Astrocyte (in vitro differentiated cells and primary cell): ENCODE data around the gene VPS13D. TPM values are rescaled to one million over a fixed set of nuclear protein-coding genes. Genes with fewer than 3 reads are reported as not detected.
A peak's percentile ranks its signal among the peaks of the same experiment; 100 is the strongest.

Experiments used
- DNase-seq: peaks from one replicate; pipeline ENCODE4 v3.0.0-alpha.2; 2010; ENCODE audit warnings: low read depth
- FAIRE-seq: peaks from 2 replicates; lab custom pipeline; 2011; peaks lifted over from hg19 to GRCh38; lab: Jason Lieb, UNC
- H2AFZ ChIP-seq: 2 replicates; pipeline ENCODE4 v1.6.0; 2012; ENCODE audit warnings: low read depth, low read length, inconsistent platforms
- H3K27ac ChIP-seq: 2 replicates; pipeline ENCODE4 v1.5.1; 2011; ENCODE audit warnings: low read depth, low read length, inconsistent platforms
- H3K27me3 ChIP-seq: 2 replicates; pipeline ENCODE4 v1.6.0; 2011; ENCODE audit warnings: low read length, inconsistent platforms; ENCODE audit not compliant: insufficient read depth
- H3K36me3 ChIP-seq: 2 replicates; pipeline ENCODE4 v1.5.1; 2011; ENCODE audit warnings: low read length, inconsistent platforms; ENCODE audit not compliant: insufficient read depth
- H3K4me1 ChIP-seq: 2 replicates; pipeline ENCODE4 v1.5.1; 2011; ENCODE audit warnings: low read length, inconsistent platforms; ENCODE audit not compliant: insufficient read depth
- H3K4me2 ChIP-seq: 2 replicates; pipeline ENCODE4 v1.6.0; 2012; ENCODE audit warnings: low read length, inconsistent platforms
- H3K4me3 ChIP-seq: 2 replicates; pipeline ENCODE4 v1.5.1; 2011; ENCODE audit warnings: low read depth, mild to moderate bottlenecking, low read length, inconsistent platforms; ENCODE audit not compliant: insufficient read depth
- H3K79me2 ChIP-seq: 2 replicates; pipeline ENCODE4 v1.6.0; 2012; ENCODE audit warnings: mild to moderate bottlenecking, low read length, inconsistent platforms; ENCODE audit not compliant: insufficient read depth
- H3K9ac ChIP-seq: 2 replicates; pipeline ENCODE4 v1.6.0; 2012; ENCODE audit warnings: mild to moderate bottlenecking, low read length, inconsistent platforms
- H3K9me3 ChIP-seq: 2 replicates; pipeline ENCODE4 v1.5.1; 2012; ENCODE audit warnings: low read depth, mild to moderate bottlenecking, low read length, inconsistent platforms; ENCODE audit not compliant: insufficient read depth
- H4K20me1 ChIP-seq: 2 replicates; pipeline ENCODE4 v1.6.0; 2012; ENCODE audit warnings: low read length, inconsistent platforms; ENCODE audit not compliant: insufficient read depth
- H3K27ac Mint-ChIP-seq: one replicate; pipeline ENCODE4 v1.8.0; 2021; ENCODE audit warnings: mild to moderate bottlenecking, mixed read lengths; ENCODE audit not compliant: unreplicated experiment
- H3K27me3 Mint-ChIP-seq: one replicate; pipeline ENCODE4 v1.8.0; 2021; ENCODE audit warnings: low read depth, mixed read lengths; ENCODE audit not compliant: unreplicated experiment
- H3K36me3 Mint-ChIP-seq: one replicate; pipeline ENCODE4 v1.8.0; 2021; ENCODE audit warnings: low read depth, mixed read lengths; ENCODE audit not compliant: unreplicated experiment
- H3K4me1 Mint-ChIP-seq: one replicate; pipeline ENCODE4 v1.8.0; 2021; ENCODE audit warnings: low read depth, mixed read lengths; ENCODE audit not compliant: unreplicated experiment
- H3K4me3 Mint-ChIP-seq: one replicate; pipeline ENCODE4 v1.8.0; 2021; ENCODE audit warnings: mild to moderate bottlenecking, moderate library complexity, mixed read lengths; ENCODE audit not compliant: unreplicated experiment
- H3K9me3 Mint-ChIP-seq: one replicate; pipeline ENCODE4 v1.8.0; 2021; ENCODE audit warnings: mild to moderate bottlenecking, mixed read lengths; ENCODE audit not compliant: unreplicated experiment
- EZH2 ChIP-seq: IDR thresholded peaks from 2 replicates; pipeline ENCODE4 v1.6.1; 2012; ENCODE audit warnings: mild to moderate bottlenecking, low read length, inconsistent platforms; ENCODE audit not compliant: insufficient read depth
- total RNA-seq: library from RNA; stranded (reverse); gene quantifications from 2 replicates; pipeline ENCODE4 v1.2.1, GENCODE V29; 2021
- TF ChIP-seq, protein P1 (sequence below): IDR thresholded peaks from 2 replicates; pipeline ENCODE4 v1.5.1; 2011; ENCODE audit warnings: low read depth, mild to moderate bottlenecking, inconsistent platforms, low read length, moderate library complexity; ENCODE audit not compliant: insufficient read depth

VPS13D gene
- total RNA-seq, 1 donor from 2014 or later, result 25.9 TPM

- Mint-ChIP-seq H3K9me3 (peaks cover 2% of the 10 kb centered on the region), H3K4me3 (no peak overlapping the region), H3K4me1 (no peaks in the 10 kb centered on the region), H3K27me3 (no peaks in the 10 kb centered on the region), H3K36me3 (peaks cover 18% of the 10 kb centered on the region), H3K27ac (no peak overlapping the region)
- no peak overlapping the region for H3K27ac ChIP-seq
- no peaks in the 10 kb centered on the region for H4K20me1 ChIP-seq
- H3K9ac ChIP-seq, result no peak overlapping the region
- H2AFZ ChIP-seq, result no peak overlapping the region
- no peaks in the 10 kb centered on the region for H3K79me2 ChIP-seq
- H3K4me3 ChIP-seq, result no peak overlapping the region
- H3K27me3 ChIP-seq, result no peaks in the 10 kb centered on the region
- no peaks in the 10 kb centered on the region for H3K4me1 ChIP-seq
- peak; percentile 63 for DNase-seq
- TF ChIP-seq EZH2, result no peak
- no peaks in the 10 kb centered on the region for H3K9me3 ChIP-seq
- no peak overlapping the region for H3K4me2 ChIP-seq
- H3K36me3 ChIP-seq, result no peaks in the 10 kb centered on the region
- FAIRE-seq, result no peak
These were observed 167.9 kb downstream of the VPS13D start for GRCh38 chr1:12397462-12398450.

- Histone ChIP-seq H3K79me2 (no peaks in the 10 kb centered on the region), H3K4me1 (no peaks in the 10 kb centered on the region), H3K27me3 (no peaks in the 10 kb centered on the region), H3K36me3 (no peaks in the 10 kb centered on the region), H3K4me2 (no peak overlapping the region), H3K4me3 (no peak overlapping the region), H2AFZ (no peak overlapping the region), H4K20me1 (no peaks in the 10 kb centered on the region), H3K9ac (no peak overlapping the region), H3K9me3 (no peaks in the 10 kb centered on the region), H3K27ac (no peak overlapping the region)
- FAIRE-seq (no peak), DNase-seq (no peak)
- no peaks in the 10 kb centered on the region for H3K4me1 Mint-ChIP-seq
- TF ChIP-seq EZH2, result no peak
- TF ChIP-seq, protein P1, sequence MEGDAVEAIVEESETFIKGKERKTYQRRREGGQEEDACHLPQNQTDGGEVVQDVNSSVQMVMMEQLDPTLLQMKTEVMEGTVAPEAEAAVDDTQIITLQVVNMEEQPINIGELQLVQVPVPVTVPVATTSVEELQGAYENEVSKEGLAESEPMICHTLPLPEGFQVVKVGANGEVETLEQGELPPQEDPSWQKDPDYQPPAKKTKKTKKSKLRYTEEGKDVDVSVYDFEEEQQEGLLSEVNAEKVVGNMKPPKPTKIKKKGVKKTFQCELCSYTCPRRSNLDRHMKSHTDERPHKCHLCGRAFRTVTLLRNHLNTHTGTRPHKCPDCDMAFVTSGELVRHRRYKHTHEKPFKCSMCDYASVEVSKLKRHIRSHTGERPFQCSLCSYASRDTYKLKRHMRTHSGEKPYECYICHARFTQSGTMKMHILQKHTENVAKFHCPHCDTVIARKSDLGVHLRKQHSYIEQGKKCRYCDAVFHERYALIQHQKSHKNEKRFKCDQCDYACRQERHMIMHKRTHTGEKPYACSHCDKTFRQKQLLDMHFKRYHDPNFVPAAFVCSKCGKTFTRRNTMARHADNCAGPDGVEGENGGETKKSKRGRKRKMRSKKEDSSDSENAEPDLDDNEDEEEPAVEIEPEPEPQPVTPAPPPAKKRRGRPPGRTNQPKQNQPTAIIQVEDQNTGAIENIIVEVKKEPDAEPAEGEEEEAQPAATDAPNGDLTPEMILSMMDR, result no peak
- H3K4me3 Mint-ChIP-seq, result no peak overlapping the region
- H3K27ac Mint-ChIP-seq, result no peak overlapping the region
- peaks cover 2% of the 10 kb centered on the region for H3K9me3 Mint-ChIP-seq
- H3K36me3 Mint-ChIP-seq, result peaks cover 17% of the 10 kb centered on the region
- H3K27me3 Mint-ChIP-seq, result no peaks in the 10 kb centered on the region
These were observed 168.6 kb downstream of the VPS13D start for GRCh38 chr1:12398479-12398878.

GRCh38 chr1:12400027-12400693, 170.3 kb downstream of the VPS13D start:
- Histone ChIP-seq H3K4me1 (no peaks in the 10 kb centered on the region), H3K4me3 (no peak overlapping the region), H3K79me2 (no peaks in the 10 kb centered on the region), H3K9me3 (no peaks in the 10 kb centered on the region), H3K27me3 (no peaks in the 10 kb centered on the region), H2AFZ (no peak overlapping the region), H4K20me1 (no peaks in the 10 kb centered on the region), H3K36me3 (peaks cover 9% of the 10 kb centered on the region), H3K27ac (no peak overlapping the region), H3K4me2 (no peak overlapping the region), H3K9ac (no peak overlapping the region)
- Mint-ChIP-seq H3K36me3 (peaks cover 12% of the 10 kb centered on the region), H3K4me1 (peaks cover under 1% of the 10 kb centered on the region), H3K9me3 (no peaks in the 10 kb centered on the region), H3K4me3 (no peak overlapping the region), H3K27me3 (no peaks in the 10 kb centered on the region), H3K27ac (no peak overlapping the region)
- DNase-seq (no peak), FAIRE-seq (no peak)
- TF ChIP-seq EZH2, result no peak
- TF ChIP-seq, protein P1, result no peak
